ENCODE results near the gene RPS6KA2.
"Not testable (repeated sequence)": the region's sequence is repeated elsewhere in the genome, so short reads cannot be mapped to it uniquely, and the experiment has no call there.

RPS6KA2 gene

GRCh38 chr6:166638573-166638964 is 11.5 kb upstream of the RPS6KA2 start:
- CTCF ChIA-PET: no interaction called here
- POLR2A ChIA-PET: no interaction called here
- TF ChIP-seq CTCF (IDR thresholded peaks at IDR 0.05; ENCODE audit: insufficient read depth, low read length, missing control alignments): no peak
- no peak overlapping the region for H3K4me3 ChIP-seq (ENCODE audit: low read depth, low read length)
- no peak for DNase-seq (ENCODE audit: low read depth, low spot score)

- no peak overlapping the region for H3K4me3 ChIP-seq (ENCODE audit: low read depth, low read length)
- no peak for TF ChIP-seq CTCF (IDR thresholded peaks at IDR 0.05; ENCODE audit: insufficient read depth, low read length, missing control alignments)
- POLR2A ChIA-PET: no interaction called here
- CTCF ChIA-PET: no interaction called here
- DNase-seq (ENCODE audit: low read depth, low spot score): no peak
Measured at GRCh38 chr6:166637812-166638572, 10.9 kb upstream of the RPS6KA2 start.

- no peak for DNase-seq (ENCODE audit: low read depth, low spot score)
- CTCF ChIA-PET: no interaction called here
Measured at GRCh38 chr6:166636934-166637333, 9.9 kb upstream of the RPS6KA2 start.

GRCh38 chr6:166636191-166636933 is 9.3 kb upstream of the RPS6KA2 start:
- H3K4me3 ChIP-seq (ENCODE audit: low read depth, low read length): no peak overlapping the region
- no peak for DNase-seq (ENCODE audit: low read depth, low spot score)
- no peak for TF ChIP-seq CTCF (IDR thresholded peaks at IDR 0.05; ENCODE audit: insufficient read depth, low read length, missing control alignments)
- POLR2A ChIA-PET: interaction anchor here (0.6 kb wide), 1 partner anchor 9 kb away, joined by 3 read pairs; no protein-coding TSS in a partner anchor
- CTCF ChIA-PET: no interaction called here

More at GRCh38 chr6:166636934-166637333, 9.9 kb upstream of the RPS6KA2 start:
- H3K4me3 ChIP-seq (ENCODE audit: low read depth, low read length): no peak overlapping the region
- POLR2A ChIA-PET: no interaction called here
- no peak for TF ChIP-seq CTCF (IDR thresholded peaks at IDR 0.05; ENCODE audit: insufficient read depth, low read length, missing control alignments)

- ChIA-PET POLR2A (no interaction called here), CTCF (no interaction called here)
- DNase-seq (ENCODE audit: low read depth, low spot score): no peak
- H3K4me3 ChIP-seq (ENCODE audit: low read depth, low read length): no peak overlapping the region
- no peak for TF ChIP-seq CTCF (IDR thresholded peaks at IDR 0.05; ENCODE audit: insufficient read depth, low read length, missing control alignments)
Measured at GRCh38 chr6:166635013-166635970, 8.2 kb upstream of the RPS6KA2 start.

- DNase-seq (ENCODE audit: low read depth, low spot score); CTCF ChIA-PET; H3K4me3 ChIP-seq (ENCODE audit: low read depth, low read length); POLR2A ChIA-PET: not testable (repeated sequence)
Measured at GRCh38 chr6:166634581-166634980, 7.5 kb upstream of the RPS6KA2 start.

All from AG04449 (cell line).